Fibroblast of pulmonary artery (primary cell): ENCODE measurements around the gene ZNF358.

Experiments used
- DNase-seq: peaks from one replicate; pipeline ENCODE4 v3.0.0-alpha.2; 2010; ENCODE audit warnings: low read depth
- H3K4me3 ChIP-seq: replicated peaks from 2 replicates; pipeline ENCODE4 v1.5.1; 2011; ENCODE audit warnings: low read depth, mild to moderate bottlenecking, control low read depth, low read length, moderate library complexity
- CTCF ChIP-seq: IDR thresholded peaks from 2 replicates; pipeline ENCODE4 v1.5.1; 2011; ENCODE audit warnings: mild to moderate bottlenecking, control low read depth, low read length, inconsistent platforms; ENCODE audit errors: missing control alignments

Gene ZNF358

GRCh38 chr19:7507884-7508283, 8.0 kb upstream of the ZNF358 start:
- no peak overlapping the region for H3K4me3 ChIP-seq
- no peak for TF ChIP-seq CTCF
- DNase-seq: peak; percentile 82

DNA sequence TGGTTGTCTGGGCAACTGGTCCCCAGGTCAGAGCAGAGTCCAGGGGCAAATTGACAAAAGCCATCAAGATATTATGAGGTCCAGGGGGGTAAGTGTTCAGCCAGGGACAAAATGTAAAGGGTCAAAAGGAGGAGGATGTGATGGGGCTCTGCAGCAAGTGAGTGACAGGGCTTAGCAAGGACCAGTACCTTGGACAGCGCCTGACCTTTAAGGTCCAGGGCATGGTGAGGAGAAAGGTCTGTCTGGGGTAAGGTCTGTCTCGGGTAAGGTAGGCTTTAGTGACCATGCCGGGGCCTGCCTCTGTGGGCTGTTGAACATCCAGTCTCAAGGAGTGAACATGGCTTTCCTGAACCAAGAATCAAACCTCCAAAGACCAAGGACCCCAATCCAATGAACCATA, 6.3 kb upstream of the ZNF358 start:
- no peak for DNase-seq
- H3K4me3 ChIP-seq: no peak overlapping the region
- no peak for TF ChIP-seq CTCF

- H3K4me3 ChIP-seq: no peak overlapping the region
These were observed 3.5 kb upstream of the ZNF358 start for GRCh38 chr19:7512400-7512851.

GRCh38 chr19:7513809-7514642, 1.9 kb upstream of the ZNF358 start:
- no peak overlapping the region for H3K4me3 ChIP-seq
- TF ChIP-seq CTCF: no peak
- DNase-seq: no peak

More at GRCh38 chr19:7512400-7512851, 3.5 kb upstream of the ZNF358 start:
- TF ChIP-seq CTCF: no peak
- no peak for DNase-seq

- TF ChIP-seq CTCF: no peak
- DNase-seq: peak; percentile 15
- peak overlapping the region; percentile 56 for H3K4me3 ChIP-seq
These were observed 726 bp upstream of the ZNF358 start for GRCh38 chr19:7515110-7515644.

GRCh38 chr19:7516333-7516732, 430 bp downstream of the ZNF358 start:
- H3K4me3 ChIP-seq: peak overlapping the region; percentile 79
- no peak for TF ChIP-seq CTCF
- no peak for DNase-seq

- no peak for DNase-seq
- peak overlapping the region; percentile 79 for H3K4me3 ChIP-seq
- no peak for TF ChIP-seq CTCF
These were observed 975 bp downstream of the ZNF358 start for GRCh38 chr19:7516878-7517277.
